GM10847 (cell line): ENCODE measurements around the gene LRRC2.

Experiments
- POLR2A ChIP-seq: IDR thresholded peaks from 2 replicates; pipeline ENCODE4 v1.6.1; 2011; ENCODE audit not compliant: insufficient read length; ENCODE audit errors: extremely low read depth

LRRC2 gene

GRCh38 chr3:46565077-46565476 is 1.0 kb downstream of the LRRC2 start:
- TF ChIP-seq POLR2A = no peak

- no peak for TF ChIP-seq POLR2A
These were observed 1.7 kb downstream of the LRRC2 start for GRCh38 chr3:46564190-46565021.

- TF ChIP-seq POLR2A = no peak
These were observed 4.2 kb downstream of the LRRC2 start for GRCh38 chr3:46561951-46562350.

- TF ChIP-seq POLR2A = no peak
These were observed 4.6 kb downstream of the LRRC2 start for GRCh38 chr3:46561511-46561910.

GRCh38 chr3:46559091-46559704 is 6.9 kb downstream of the LRRC2 start:
- no peak for TF ChIP-seq POLR2A

- no peak for TF ChIP-seq POLR2A
These were observed 7.7 kb downstream of the LRRC2 start for GRCh38 chr3:46558184-46559043.

GRCh38 chr3:46557814-46558183 is 8.3 kb downstream of the LRRC2 start:
- no peak for TF ChIP-seq POLR2A

GRCh38 chr3:46553154-46553553 is 12.9 kb downstream of the LRRC2 start:
- TF ChIP-seq POLR2A = no peak

GRCh38 chr3:46552538-46552937 is 13.6 kb downstream of the LRRC2 start:
- TF ChIP-seq POLR2A = no peak

- TF ChIP-seq POLR2A = no peak
These were observed 14.5 kb downstream of the LRRC2 start for GRCh38 chr3:46551615-46552014.

GRCh38 chr3:46549989-46550388 is 16.1 kb downstream of the LRRC2 start:
- no peak for TF ChIP-seq POLR2A

GRCh38 chr3:46549408-46549904 is 16.6 kb downstream of the LRRC2 start:
- no peak for TF ChIP-seq POLR2A

- TF ChIP-seq POLR2A = no peak
These were observed 19.1 kb downstream of the LRRC2 start for GRCh38 chr3:46546896-46547440.

GRCh38 chr3:46545818-46546630 is 20.1 kb downstream of the LRRC2 start:
- TF ChIP-seq POLR2A = no peak
